Ecto neural progenitor cell (in vitro differentiated cells): ENCODE data around the gene CAMSAP2.

Experiments
- DNase-seq: peaks from one replicate; pipeline ENCODE4 v3.0.0-alpha.2; 2018; ENCODE audit warnings: low spot score

CAMSAP2 gene

GRCh38 chr1:200845360-200845759, 106.7 kb downstream of the CAMSAP2 start:
- no peak for DNase-seq

- DNase-seq = no peak
These were observed 107.7 kb downstream of the CAMSAP2 start for GRCh38 chr1:200846398-200846797.

- no peak for DNase-seq
These were observed 110.7 kb downstream of the CAMSAP2 start for GRCh38 chr1:200849430-200849829.

DNA sequence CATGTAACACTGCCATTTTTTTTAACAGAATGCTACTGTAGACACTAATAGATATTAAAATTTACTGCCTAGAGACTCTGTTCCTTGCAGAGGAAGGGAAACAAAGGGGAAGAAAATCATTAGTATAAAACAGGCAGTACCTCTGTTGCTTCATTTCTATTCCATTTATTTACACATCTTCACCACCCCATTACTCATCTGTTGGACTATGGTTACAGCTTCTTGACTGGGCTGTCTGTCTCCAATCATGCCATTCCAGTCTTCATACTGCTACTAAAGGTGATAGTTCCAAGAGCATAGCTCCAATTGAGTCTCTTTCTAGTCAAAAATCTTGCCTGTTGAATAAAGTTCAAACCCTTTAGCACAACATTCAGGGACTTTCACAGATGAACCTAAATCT, 111.9 kb downstream of the CAMSAP2 start:
- DNase-seq = no peak

GRCh38 chr1:200856716-200857357, 118.1 kb downstream of the CAMSAP2 start:
- no peak for DNase-seq

DNA sequence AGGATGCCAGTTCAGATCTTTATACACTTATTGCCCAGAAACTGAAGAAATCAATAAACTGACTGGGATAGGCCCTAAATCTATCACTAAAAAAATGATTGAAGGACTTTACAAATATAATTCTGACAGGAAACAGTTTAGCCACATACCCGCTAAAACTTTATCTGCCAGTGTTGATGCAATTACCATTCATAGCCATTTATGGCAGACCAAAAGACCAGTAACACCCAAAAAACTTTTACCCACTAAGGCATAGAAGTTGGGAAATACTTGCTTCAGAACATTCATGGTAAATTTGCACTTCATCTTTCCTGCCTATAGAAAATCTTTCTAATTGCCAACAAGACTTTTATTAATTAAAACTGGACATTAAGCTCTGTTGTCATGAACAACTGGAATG, 119.1 kb downstream of the CAMSAP2 start:
- DNase-seq = no peak

- no peak for DNase-seq
These were observed 123.4 kb downstream of the CAMSAP2 start for GRCh38 chr1:200861937-200862647.

DNA sequence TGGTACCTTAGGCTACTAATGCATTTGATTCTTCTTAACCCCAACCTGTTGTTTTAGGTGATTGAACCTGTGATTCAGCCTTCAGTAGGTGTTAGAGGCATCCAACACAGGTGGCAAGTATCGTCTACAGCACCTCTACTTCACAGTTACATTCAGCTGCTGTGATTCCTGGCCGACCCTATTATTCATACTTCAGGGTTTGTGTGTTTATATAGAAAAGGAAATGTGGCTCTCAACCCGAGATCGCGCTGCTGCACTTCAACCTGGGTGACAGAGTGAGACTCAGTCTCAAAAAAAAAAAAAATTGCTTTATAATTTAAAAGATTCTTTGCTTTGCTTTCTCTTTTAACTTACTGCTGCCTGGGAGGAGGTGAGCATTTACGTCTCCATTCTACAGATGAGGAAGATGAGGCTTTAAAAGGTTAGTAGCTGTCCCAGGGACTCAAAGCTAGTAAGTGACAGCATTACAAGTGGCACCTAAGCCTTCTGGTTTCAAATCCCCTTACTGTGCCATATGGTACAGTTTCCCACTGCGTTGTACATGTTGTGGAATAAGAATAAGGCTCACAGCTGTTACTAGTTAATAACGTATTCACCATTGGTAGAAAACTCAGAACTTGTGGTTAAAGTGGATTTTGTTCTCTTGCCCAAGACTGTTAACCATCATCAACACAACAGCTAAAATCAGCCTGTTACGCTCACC, 124.2 kb downstream of the CAMSAP2 start:
- no peak for DNase-seq

DNA sequence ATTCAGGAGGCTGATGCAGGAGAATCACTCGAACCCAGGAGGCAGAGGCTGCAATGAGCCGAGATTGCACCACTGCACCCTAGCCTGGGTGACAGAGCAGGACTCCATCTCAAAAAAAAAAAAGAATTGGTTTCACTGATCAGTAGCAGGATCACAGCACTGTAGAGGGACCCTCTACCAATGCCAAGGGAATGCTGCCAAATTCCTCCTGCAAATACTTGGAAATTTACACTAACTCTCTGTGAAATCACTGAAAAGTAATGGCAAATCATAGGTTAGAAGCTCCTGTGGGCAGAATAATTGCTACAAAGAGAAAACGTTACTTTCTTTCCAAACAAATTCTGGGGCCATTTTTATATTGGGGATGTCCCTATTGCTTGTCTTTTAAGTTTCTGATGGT, 127.4 kb downstream of the CAMSAP2 start:
- no peak for DNase-seq

DNA sequence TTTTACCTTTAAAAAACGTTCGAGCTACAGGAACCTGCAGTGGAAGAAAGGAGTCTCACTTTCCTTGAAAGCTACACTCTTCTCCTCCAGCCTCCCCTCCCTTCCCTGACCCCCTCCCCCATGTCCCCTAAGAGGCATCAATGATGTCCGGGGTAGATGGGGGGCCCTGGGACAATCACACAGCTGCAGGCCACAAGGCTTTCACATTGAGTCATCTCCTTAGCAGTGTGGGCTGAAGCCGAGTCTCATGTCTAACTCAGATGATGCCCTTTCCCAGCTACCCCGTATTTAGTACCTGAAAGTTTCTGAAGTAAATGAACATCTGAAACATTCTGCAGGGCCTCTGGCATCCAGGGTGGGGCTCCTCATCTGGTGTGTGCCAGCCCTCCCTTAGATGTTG, 127.8 kb downstream of the CAMSAP2 start:
- DNase-seq = no peak

- no peak for DNase-seq
These were observed 128.5 kb downstream of the CAMSAP2 start for GRCh38 chr1:200867018-200867811.

- no peak for DNase-seq
These were observed 130.7 kb downstream of the CAMSAP2 start for GRCh38 chr1:200869376-200869752.

GRCh38 chr1:200869753-200870391, 131.2 kb downstream of the CAMSAP2 start:
- DNase-seq = no peak

GRCh38 chr1:200872446-200873115, 133.9 kb downstream of the CAMSAP2 start, which contains the start of gene GPR25:
GPR25 (plus strand) TSS chr1:200872981; CDS start chr1:200873038, 57 bp downstream.
- no peak for DNase-seq

DNA sequence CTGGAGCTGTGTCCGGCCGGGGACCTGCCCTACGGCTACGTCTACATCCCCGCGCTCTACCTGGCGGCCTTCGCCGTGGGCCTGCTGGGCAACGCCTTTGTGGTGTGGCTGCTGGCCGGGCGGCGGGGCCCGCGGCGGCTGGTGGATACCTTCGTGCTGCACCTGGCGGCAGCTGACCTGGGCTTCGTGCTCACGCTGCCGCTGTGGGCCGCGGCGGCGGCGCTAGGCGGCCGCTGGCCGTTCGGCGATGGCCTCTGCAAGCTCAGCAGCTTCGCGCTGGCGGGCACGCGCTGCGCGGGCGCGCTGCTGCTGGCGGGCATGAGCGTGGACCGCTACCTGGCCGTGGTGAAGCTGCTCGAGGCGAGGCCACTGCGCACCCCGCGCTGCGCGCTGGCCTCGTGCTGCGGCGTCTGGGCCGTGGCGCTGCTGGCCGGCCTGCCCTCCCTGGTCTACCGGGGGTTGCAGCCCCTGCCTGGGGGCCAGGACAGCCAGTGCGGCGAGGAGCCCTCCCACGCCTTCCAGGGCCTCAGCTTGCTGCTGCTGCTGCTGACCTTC, 134.5 kb downstream of the CAMSAP2 start:
- no peak for DNase-seq

DNA sequence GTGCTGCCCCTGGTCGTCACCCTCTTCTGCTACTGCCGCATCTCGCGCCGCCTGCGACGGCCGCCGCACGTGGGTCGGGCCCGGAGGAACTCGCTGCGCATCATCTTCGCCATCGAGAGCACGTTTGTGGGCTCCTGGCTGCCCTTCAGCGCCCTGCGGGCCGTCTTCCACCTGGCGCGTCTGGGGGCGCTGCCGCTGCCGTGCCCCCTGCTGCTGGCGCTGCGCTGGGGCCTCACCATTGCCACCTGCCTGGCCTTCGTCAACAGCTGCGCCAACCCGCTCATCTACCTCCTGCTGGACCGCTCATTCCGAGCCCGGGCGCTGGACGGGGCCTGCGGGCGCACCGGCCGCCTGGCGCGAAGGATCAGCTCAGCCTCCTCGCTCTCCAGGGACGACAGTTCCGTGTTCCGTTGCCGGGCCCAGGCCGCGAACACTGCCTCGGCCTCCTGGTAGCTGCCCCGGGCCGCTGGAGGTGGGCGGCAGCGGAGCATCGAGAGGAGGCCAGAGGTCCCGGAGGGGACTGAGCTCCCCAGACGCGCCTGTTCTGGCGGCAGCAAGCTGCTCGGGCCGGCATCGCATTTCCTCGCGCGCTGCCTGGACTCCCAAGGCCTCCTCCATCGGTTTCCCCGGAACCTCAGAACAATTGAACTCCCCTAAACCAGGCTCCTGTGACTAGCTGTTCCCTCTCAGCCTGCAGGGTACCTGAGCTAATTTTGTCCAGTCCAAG, 135.1 kb downstream of the CAMSAP2 start:
- no peak for DNase-seq

GRCh38 chr1:200874694-200875093, 136.0 kb downstream of the CAMSAP2 start:
- no peak for DNase-seq

DNA sequence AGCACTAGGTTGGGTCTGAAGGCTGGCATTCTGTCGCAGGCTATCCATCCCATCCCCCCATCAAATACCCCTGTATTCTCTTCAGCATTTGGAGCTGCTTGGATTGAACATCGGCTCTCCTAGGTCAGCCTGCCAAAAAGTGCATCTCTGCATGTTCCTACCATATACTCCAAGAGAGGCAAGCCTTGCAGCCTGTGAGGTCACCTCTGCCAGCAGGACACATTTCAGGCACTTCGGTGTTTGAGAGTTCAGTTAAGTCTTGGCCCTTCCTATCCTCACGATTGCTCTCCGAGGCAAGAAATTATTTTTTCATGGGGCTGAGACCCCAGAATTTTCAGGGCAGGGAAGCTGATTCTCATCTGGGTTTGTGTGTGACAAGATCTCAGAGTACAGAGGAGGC, 136.7 kb downstream of the CAMSAP2 start:
- DNase-seq = no peak

- DNase-seq = no peak
These were observed 138.3 kb downstream of the CAMSAP2 start for GRCh38 chr1:200877010-200877409.

DNA sequence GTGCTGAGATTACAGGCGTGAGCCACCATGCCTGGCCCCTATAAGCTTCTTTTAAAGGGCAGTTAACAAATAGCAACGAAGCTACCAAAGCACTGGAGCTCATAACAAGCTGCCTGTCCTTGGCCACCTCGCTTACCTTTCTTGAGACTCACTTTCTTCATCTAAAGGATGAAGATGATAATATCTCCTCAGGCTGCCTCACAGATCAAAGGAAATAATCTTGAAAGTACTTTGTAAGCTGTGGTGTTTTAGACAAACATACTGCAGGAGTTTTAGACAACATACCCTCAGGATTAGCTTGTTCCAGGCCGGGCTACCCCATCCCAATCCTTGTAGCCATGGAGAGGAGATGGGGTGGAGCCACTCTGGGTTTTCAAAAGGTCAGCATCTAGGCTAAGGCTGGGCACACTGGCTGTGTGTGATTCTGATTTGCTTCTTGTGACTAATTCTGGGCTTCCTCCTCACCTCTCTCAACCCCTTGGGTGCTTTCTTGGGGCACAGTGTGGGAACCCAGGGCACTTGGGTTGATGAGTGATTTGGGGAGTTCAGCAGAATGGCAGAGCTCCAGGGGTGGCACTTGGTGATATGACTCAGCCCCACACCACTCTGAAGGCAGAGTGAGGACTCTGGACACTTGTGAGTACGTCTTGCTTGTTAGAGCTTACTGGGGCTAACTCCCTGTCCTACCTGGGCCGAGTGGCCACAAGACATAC, 139.3 kb downstream of the CAMSAP2 start:
- DNase-seq = no peak
